ENCODE measurements around the gene PLA2G6. TPM values are rescaled to one million over a fixed set of nuclear protein-coding genes. Genes with fewer than 3 reads are reported as not detected.
"Not testable (repeated sequence)": the region's sequence is repeated elsewhere in the genome, so short reads cannot be mapped to it uniquely, and the experiment has no call there.

PLA2G6 gene
- total RNA-seq, 1 donor from 2014 or later = 53.7 TPM

GRCh38 chr22:38125038-38125610 is 56.5 kb downstream of the PLA2G6 start:
- no peak for ATAC-seq
- intact Hi-C loops (cut with DNase I) = no loop called here
- DNase-seq (ENCODE audit: low spot score) = no peak

GRCh38 chr22:38124236-38124974 is 57.2 kb downstream of the PLA2G6 start:
- ATAC-seq = no peak
- intact Hi-C loops (cut with DNase I) = loop anchor here (5.0 kb wide), 1 partner anchor 203 kb away; no protein-coding TSS in a partner anchor

DNA sequence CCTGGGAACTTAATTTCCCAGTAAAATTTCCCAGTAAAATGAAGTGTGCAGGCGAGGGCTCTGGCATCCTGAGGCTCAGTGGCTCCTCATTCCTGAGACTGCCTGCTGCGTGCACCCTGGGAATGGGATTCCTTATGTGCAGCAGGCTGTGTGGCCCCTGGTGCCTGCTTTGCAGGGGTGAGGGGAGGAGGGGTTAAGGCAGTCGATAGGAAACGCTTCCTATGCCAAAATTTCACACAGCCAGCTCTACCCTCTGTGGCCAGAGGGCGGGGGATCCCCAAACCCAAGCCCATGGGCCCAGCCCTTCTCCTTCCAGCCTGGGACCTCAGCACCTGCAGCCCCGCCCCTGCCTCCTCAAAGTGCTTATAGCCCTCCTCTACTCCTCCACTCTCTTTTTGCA is 59.0 kb downstream of the PLA2G6 start:
- DNase-seq (ENCODE audit: low spot score) = no peak
- intact Hi-C loops (cut with DNase I) = loop anchor here (5.0 kb wide), 1 partner anchor 205 kb away; no protein-coding TSS in a partner anchor
- no peak for ATAC-seq

More at GRCh38 chr22:38124236-38124974, 57.2 kb downstream of the PLA2G6 start:
- DNase-seq (ENCODE audit: low spot score) = no peak

DNA sequence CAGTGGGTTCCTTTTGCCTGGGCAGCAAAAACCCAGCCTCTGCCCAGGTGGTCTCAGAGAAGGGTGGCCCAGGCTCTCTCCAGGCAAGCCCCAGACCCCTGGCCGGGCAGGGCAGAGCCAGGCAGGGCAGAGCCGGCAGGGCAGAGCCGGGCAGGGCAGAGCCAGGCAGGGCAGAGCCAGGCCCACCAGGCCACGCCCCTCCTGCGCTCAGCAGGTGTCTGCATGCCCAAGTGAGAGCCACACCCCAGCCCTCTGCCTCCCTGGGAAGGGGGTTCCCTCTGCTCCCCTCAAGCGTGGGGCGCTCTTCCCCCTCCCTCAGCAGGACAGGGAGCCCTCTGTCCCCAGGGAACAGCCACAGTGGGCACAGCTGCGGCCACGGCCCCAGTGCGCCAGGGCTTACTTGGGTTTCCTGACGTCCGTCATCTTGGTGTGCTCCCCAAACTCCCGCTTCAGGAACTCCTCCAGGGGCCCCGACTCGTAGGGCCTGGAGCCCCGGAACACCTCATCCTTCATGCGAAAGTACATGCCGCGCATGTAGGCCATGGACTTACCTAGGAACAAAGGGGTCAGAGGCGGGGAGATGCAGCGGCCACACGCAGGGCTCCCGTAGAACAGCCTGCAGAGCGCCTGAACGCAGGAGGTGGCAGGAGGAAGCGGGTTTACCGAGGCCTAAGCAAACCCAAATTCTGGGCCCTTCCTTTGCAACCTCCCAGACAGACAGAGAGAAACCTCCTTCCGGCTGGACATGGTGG is 61.1 kb downstream of the PLA2G6 start:
- DNase-seq (ENCODE audit: low spot score) (no peak), ATAC-seq (no peak)
- intact Hi-C loops (cut with DNase I) = loop anchor here (5.0 kb wide), 1 partner anchor 207 kb away; no protein-coding TSS in a partner anchor

DNA sequence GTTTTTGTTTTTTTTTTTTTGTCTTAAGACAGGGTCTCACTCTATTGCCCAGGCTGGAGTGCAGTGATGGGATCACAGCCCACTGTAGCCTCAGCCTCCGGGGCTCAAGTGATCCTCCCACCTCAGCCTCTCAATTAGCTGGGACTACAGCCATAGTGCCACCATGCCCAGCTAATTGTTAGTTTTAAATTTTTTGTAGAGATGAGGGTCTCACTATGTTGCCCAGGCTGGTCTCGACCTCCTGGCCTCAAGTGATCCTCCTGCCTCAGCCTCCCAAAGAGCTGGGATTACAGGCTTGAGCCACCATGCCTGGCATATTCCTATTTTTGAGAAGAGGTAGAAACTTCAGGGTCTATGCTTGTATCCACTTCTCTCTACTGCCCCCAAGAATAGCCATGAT is 62.9 kb downstream of the PLA2G6 start:
- intact Hi-C loops (cut with DNase I) = loop anchor here (10.0 kb wide), 1 partner anchor 46 kb away; no protein-coding TSS in a partner anchor
- ATAC-seq = not testable (repeated sequence)

DNA sequence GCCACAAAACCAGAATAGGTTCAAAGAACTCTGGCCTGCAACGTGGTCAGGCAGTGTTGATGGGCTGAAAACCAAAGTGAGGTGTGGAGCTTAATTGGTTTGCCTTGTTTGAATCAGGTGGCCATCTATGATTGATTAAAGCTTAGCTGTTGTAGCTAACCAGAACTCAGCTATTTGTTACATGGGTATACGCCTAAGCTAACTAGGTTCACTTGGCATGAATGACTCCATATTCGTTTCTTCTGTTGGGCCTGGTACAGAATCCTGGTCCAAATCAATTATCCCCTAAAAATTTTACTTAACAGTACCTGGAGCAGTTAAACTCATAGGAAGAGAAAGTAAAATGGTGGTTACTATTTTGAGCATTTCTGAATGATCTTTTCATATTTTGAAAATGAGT is 63.4 kb downstream of the PLA2G6 start:
- no peak for ATAC-seq
- DNase-seq (ENCODE audit: low spot score) = no peak
- intact Hi-C loops (cut with DNase I) = loop anchor here (10.0 kb wide), 1 partner anchor 47 kb away; no protein-coding TSS in a partner anchor

More for the DNA sequence above, 62.9 kb downstream of the PLA2G6 start:
- not testable (repeated sequence) for DNase-seq (ENCODE audit: low spot score)

DNA sequence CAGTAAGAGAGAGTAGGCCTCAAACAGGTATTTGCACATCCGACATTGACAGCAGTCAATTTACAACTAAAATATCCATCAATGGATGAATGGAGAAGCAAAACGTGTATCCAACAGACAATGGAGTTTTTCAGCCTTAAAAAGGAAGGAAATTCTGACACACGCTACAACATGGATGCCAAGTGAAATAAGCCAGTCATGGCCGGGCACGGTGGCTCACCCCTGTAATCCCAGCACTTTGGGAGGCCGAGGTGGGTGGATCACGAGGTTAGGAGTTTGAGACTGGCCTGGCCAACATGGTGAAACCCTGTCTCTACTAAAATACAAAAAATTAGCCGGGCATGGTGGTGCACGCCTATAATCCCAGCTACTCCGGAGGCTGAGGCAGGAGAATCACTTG is 64.1 kb downstream of the PLA2G6 start:
- intact Hi-C loops (cut with DNase I) = loop anchor here (10.0 kb wide), 1 partner anchor 47 kb away; no protein-coding TSS in a partner anchor
- not testable (repeated sequence) for DNase-seq (ENCODE audit: low spot score); ATAC-seq

- no peak for DNase-seq (ENCODE audit: low spot score)
- ATAC-seq = no peak
- intact Hi-C loops (cut with DNase I) = loop anchor here (10.0 kb wide), 1 partner anchor 49 kb away; no protein-coding TSS in a partner anchor
These were observed 66.0 kb downstream of the PLA2G6 start for GRCh38 chr22:38115423-38116205.

DNA sequence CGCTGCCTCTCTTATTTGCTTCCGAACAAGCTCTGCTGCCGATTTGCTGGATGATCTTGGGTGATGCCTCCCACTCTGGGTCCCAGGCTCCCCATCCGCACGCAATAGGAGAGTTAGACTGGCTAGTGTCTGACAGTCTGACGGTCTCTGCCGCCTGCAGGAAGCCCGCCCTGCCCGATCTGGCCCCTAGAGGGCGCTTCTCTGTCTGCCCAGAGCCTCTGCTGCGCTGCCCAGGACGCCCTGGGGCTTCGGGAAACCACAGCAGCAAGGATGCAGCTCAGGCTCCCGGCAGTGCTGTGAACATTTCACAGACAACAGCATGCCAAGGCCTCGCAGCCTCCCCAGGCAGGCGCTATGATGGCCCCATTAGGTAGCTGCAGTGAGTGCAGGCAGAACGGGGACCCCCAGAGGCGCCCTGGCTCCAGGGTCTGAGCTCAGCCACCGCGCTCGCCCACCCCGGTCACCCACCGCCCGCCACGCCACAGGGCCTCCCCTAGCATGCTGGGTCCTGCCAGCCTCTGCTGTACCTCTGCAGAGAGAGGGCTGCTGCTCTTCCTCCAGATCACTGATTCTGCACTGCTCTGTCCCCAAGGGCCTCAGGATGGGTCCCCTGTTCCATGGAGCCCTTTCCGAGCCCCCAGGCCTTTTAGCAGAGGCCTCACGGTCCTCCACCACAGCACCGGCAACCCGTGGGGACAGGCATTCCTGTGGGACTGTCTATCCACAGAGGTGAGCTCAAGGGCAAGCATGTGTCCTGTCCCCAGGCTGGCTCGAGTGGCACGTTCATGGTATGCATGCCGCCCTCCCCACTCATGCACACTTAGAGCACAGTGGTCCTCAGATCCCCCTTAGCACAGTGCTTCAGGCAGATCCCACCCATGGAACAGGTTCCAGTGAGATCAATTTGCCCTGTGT is 66.9 kb downstream of the PLA2G6 start:
- intact Hi-C loops (cut with DNase I) = loop anchor here (10.0 kb wide), 1 partner anchor 50 kb away; no protein-coding TSS in a partner anchor
- peak; percentile 92 for ATAC-seq
- peak; percentile 93 for DNase-seq (ENCODE audit: low spot score)

DNA sequence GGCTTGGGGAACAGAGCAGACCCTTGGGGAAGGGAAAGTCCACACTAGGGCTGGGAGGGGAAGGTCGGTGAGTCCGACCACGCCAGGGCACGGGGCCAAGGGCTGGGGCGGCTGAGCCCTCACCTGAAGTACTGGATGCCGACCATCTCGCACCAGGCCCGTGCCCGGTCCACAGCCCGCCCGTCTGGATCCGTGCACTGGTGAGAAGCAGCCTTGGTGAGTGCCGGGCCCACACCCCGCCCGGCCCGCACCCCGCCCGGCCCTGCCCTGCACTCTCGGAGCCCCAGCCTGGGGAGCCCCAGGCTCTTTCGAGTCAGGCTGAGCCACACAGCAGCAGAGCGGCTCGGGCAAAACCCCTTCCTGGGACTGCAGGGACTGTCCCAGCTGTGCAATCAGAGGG is 69.2 kb downstream of the PLA2G6 start:
- intact Hi-C loops (cut with DNase I) = loop anchor here (10.0 kb wide), 1 partner anchor 52 kb away; no protein-coding TSS in a partner anchor
- no peak for ATAC-seq
- no peak for DNase-seq (ENCODE audit: low spot score)

- DNase-seq (ENCODE audit: low spot score) = no peak
- intact Hi-C loops (cut with DNase I) = loop anchor here (10.0 kb wide), 1 partner anchor 53 kb away; no protein-coding TSS in a partner anchor
- no peak for ATAC-seq
These were observed 69.7 kb downstream of the PLA2G6 start for GRCh38 chr22:38111925-38112355.

- intact Hi-C loops (cut with DNase I) = loop anchor here (10.0 kb wide), 1 partner anchor 54 kb away; no protein-coding TSS in a partner anchor
- DNase-seq (ENCODE audit: low spot score) (no peak), ATAC-seq (no peak)
These were observed 70.5 kb downstream of the PLA2G6 start for GRCh38 chr22:38110863-38111852.

- intact Hi-C loops (cut with DNase I) = loop anchor here (10.0 kb wide), 1 partner anchor 55 kb away; no protein-coding TSS in a partner anchor
- no peak for DNase-seq (ENCODE audit: low spot score)
- ATAC-seq = no peak
These were observed 71.4 kb downstream of the PLA2G6 start, which contains the start of gene BAIAP2L2 for GRCh38 chr22:38110008-38110862. Gene BAIAP2L2 (minus strand): TSS chr22:38110684. CDS start chr22:38110525, 159 bp downstream.

DNA sequence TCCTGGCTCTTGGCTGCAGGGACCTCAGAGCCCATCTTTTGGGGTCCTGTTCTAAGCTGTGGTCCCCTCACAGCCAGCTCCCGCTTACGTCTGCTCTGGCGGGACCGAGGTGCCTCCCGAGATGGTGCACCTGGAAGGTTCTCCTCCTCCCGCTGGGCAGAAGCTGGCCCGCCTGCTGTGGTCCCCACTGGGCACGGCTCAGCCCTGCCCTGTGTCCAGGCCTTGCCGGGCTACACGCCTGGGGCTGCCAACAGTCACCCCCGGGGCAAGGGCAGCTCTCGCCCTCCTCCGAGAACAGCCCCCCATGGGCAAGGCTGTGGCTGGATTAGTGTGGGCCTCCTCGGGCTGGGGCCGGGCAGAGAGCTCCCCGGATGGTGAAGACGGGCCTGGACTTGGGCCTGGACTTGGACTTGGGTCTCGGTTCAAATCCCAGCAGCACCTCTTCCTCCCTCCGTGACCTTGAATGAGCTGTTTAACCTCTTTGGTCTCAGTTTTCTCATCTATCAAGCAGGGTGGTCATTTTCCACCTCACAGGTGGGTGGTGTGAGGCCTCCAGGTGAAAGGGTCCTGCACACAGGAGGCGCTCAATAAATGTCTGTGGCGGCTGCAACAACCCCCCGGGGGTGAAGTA is 72.1 kb downstream of the PLA2G6 start:
- intact Hi-C loops (cut with DNase I) = loop anchor here (10.0 kb wide), 1 partner anchor 55 kb away; no protein-coding TSS in a partner anchor
- DNase-seq (ENCODE audit: low spot score) (no peak), ATAC-seq (peak; percentile 4)

All from sciatic nerve (tissue), 2 donors.